CD4-positive, alpha-beta T cell treated with Interleukin-17A for 4 hours (primary cell): ENCODE data around the gene NPSR1.
"Not testable (repeated sequence)": the region's sequence is repeated elsewhere in the genome, so short reads cannot be mapped to it uniquely, and the experiment has no call there.

Source experiments
- DNase-seq: peaks from one replicate; pipeline ENCODE4 v3.0.0-alpha.2; 2020; ENCODE audit warnings: mixed read lengths

Gene NPSR1

GRCh38 chr7:34878944-34879735, 221.1 kb downstream of the NPSR1 start:
- DNase-seq: not testable (repeated sequence)

- no peak for DNase-seq
Observed at GRCh38 chr7:34879871-34880270, 221.9 kb downstream of the NPSR1 start.

DNA sequence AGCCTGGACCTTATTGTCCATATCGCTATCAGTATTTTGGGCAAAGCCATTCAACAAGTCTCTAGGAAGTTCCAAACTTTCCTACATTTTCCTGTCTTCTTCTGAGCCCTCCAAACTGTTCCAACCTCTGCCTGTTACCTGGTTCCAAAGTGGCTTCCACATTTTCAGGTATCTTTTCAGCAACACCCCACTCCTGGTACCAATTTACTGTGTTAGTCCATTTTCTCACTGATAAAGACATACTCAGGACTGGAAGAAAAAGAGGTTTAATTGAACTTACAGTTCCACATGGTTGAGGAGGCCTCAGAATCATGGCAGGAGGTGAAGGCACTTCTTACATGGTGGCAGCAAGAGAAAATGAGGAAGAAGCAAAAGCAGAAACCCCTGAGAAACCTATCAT, 225.8 kb downstream of the NPSR1 start:
- DNase-seq: not testable (repeated sequence)

GRCh38 chr7:34886856-34887255, 228.8 kb downstream of the NPSR1 start:
- no peak for DNase-seq

DNA sequence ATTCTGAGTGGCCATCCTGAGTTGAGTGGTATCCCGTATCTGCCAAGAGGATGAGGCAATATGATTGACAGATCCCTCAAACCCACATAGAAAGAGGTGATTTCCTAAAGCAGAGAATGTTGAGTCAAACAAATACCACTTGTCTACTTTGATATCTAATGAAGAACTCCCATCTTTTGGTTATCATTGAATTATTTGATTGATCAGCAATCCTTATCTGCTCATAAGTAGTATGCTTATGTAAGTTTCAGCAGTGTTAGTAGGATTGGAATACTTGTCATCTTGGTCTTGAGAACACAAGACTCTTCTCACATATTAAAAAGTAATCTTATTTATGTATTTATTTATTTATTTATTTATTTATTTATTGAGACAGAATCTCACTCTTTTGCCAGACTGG, 231.9 kb downstream of the NPSR1 start:
- DNase-seq: no peak

DNA sequence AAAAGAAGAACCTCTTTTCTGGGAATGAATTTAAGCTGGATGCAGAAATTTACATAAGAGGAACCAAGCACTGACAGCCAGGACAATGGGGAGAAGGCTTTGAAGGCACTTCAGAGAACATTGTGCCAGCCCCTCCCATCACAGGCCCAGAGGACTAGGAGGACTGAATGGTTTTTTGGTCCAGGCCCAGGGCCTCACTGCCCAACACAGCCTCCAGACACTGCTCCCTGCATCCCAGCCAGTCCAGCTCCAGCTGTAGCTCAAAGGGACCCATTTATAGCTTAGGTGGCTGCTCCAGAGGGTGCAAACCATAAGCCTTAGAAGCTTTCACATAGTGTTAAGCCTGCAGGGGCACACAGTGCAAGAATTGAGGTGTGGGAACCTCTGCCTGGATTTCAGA, 237.2 kb downstream of the NPSR1 start:
- DNase-seq: no peak
